ENCODE results near the gene HAUS5.

Gene HAUS5

GRCh38 chr19:35619290-35619923 lies 6.9 kb downstream of the HAUS5 start:
- WGBS (ENCODE audit: insufficient coverage): 97% methylated on average over 8 of the region's 12 CpGs
- Histone ChIP-seq H3K4me3 (ENCODE audit: control insufficient read depth in 1 of 7, extremely low read depth in 1 of 7, insufficient read depth in 4 of 7, low read depth in 2 of 7, low read length in 6 of 7) (no peak overlapping the region), H3K9me3 (ENCODE audit: control extremely low read depth in 1 of 5, control insufficient read depth in 4 of 5, insufficient read depth in 2 of 5, low read depth in 1 of 5, low read length in 4 of 5) (no peaks in the 10 kb centered on the region), H3K36me3 (ENCODE audit: control insufficient read depth in 4 of 4, insufficient read depth in 4 of 4, low read length in 3 of 4) (peaks cover 0 to 59% (median 41%) of the 10 kb centered on the region in 4 experiments), H3K27me3 (replicated peaks in 2 of 5; ENCODE audit: control insufficient read depth in 4 of 5, insufficient read depth in 5 of 5, low read length in 4 of 5) (no peaks in the 10 kb centered on the region), H3K27ac (ENCODE audit: insufficient read depth in 1 of 2, low read depth in 1 of 2, low read length in 2 of 2, poor library complexity in 1 of 2, severe bottlenecking in 2 of 2) (no peak overlapping the region), H3K4me1 (ENCODE audit: control extremely low read depth in 1 of 4, control insufficient read depth in 4 of 4, insufficient read depth in 4 of 4, low read length in 3 of 4) (no peaks in the 10 kb centered on the region)
- ChIA-PET CTCF (no interaction called here), POLR2A (no interaction called here)
- DNase-seq: no peak

DNA sequence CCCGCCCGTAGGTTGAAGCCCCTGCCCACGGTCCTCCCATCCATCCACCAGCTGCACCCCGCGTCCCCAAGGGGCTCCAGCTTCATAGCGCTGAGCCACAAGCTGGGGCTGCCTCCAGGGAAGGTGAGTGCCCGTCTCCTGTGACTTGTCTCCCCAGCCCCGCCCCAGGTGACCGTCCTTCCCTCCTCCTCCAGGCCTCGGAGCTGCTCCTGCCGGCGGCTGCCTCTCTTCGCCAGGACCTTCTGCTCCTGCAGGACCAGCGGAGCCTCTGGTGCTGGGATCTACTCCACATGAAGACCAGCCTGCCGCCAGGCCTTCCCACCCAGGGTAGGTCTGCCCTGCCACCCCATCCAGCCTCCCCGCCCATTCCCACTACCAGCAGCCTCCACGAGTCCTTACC lies 7.5 kb downstream of the HAUS5 start:
- Histone ChIP-seq H3K27me3 (replicated peaks in 2 of 5; ENCODE audit: control insufficient read depth in 4 of 5, insufficient read depth in 5 of 5, low read length in 4 of 5) (no peaks in the 10 kb centered on the region), H3K4me1 (ENCODE audit: control extremely low read depth in 1 of 4, control insufficient read depth in 4 of 4, insufficient read depth in 4 of 4, low read length in 3 of 4) (no peaks in the 10 kb centered on the region), H3K27ac (ENCODE audit: insufficient read depth in 1 of 2, low read depth in 1 of 2, low read length in 2 of 2, poor library complexity in 1 of 2, severe bottlenecking in 2 of 2) (no peak overlapping the region), H3K4me3 (ENCODE audit: control insufficient read depth in 1 of 7, extremely low read depth in 1 of 7, insufficient read depth in 4 of 7, low read depth in 2 of 7, low read length in 6 of 7) (no peak overlapping the region), H3K9me3 (ENCODE audit: control extremely low read depth in 1 of 5, control insufficient read depth in 4 of 5, insufficient read depth in 2 of 5, low read depth in 1 of 5, low read length in 4 of 5) (no peaks in the 10 kb centered on the region), H3K36me3 (ENCODE audit: control insufficient read depth in 4 of 4, insufficient read depth in 4 of 4, low read length in 3 of 4) (peaks cover 0 to 55% (median 37%) of the 10 kb centered on the region in 4 experiments)
- WGBS (ENCODE audit: insufficient coverage): 100% methylated on average over 17 of the region's 17 CpGs
- CTCF ChIA-PET: interaction anchor here (1.0 to 1.1 kb wide), 2 partner anchors 24 to 28 kb away, joined by 3 to 5 read pairs; no protein-coding TSS in a partner anchor
- POLR2A ChIA-PET: no interaction called here
- no peak for DNase-seq

GRCh38 chr19:35621708-35622107 lies 9.2 kb downstream of the HAUS5 start:
- 98% methylated on average over 8 of the region's 9 CpGs for WGBS (ENCODE audit: insufficient coverage)
- DNase-seq: no peak
- Histone ChIP-seq H3K9me3 (ENCODE audit: control extremely low read depth in 1 of 5, control insufficient read depth in 4 of 5, insufficient read depth in 2 of 5, low read depth in 1 of 5, low read length in 4 of 5) (no peaks in the 10 kb centered on the region), H3K36me3 (ENCODE audit: control insufficient read depth in 4 of 4, insufficient read depth in 4 of 4, low read length in 3 of 4) (peaks cover 0 to 46% (median 27%) of the 10 kb centered on the region in 4 experiments), H3K27me3 (replicated peaks in 2 of 5; ENCODE audit: control insufficient read depth in 4 of 5, insufficient read depth in 5 of 5, low read length in 4 of 5) (no peaks in the 10 kb centered on the region), H3K4me1 (ENCODE audit: control extremely low read depth in 1 of 4, control insufficient read depth in 4 of 4, insufficient read depth in 4 of 4, low read length in 3 of 4) (no peaks in the 10 kb centered on the region), H3K27ac (ENCODE audit: insufficient read depth in 1 of 2, low read depth in 1 of 2, low read length in 2 of 2, poor library complexity in 1 of 2, severe bottlenecking in 2 of 2) (no peak overlapping the region), H3K4me3 (ENCODE audit: control insufficient read depth in 1 of 7, extremely low read depth in 1 of 7, insufficient read depth in 4 of 7, low read depth in 2 of 7, low read length in 6 of 7) (no peak overlapping the region)
- CTCF ChIA-PET: interaction anchor here (1.4 kb wide), 1 partner anchor 10 kb away, joined by 4 read pairs; no protein-coding TSS in a partner anchor
- POLR2A ChIA-PET: no interaction called here

- peaks cover 0 to 36% (median 18%) of the 10 kb centered on the region in 4 experiments for H3K36me3 ChIP-seq (ENCODE audit: control insufficient read depth in 4 of 4, insufficient read depth in 4 of 4, low read length in 3 of 4)
- WGBS (ENCODE audit: insufficient coverage): 93% methylated on average over 9 of the region's 13 CpGs
Observed at GRCh38 chr19:35622750-35623149, 10.2 kb downstream of the HAUS5 start.

GRCh38 chr19:35623327-35624010 lies 10.9 kb downstream of the HAUS5 start:
- POLR2A ChIA-PET: no interaction called here
- CTCF ChIA-PET: interaction anchor here (1.3 to 1.5 kb wide), 2 partner anchors 9 to 37 kb away, joined by 3 to 4 read pairs; no protein-coding TSS in a partner anchor

More at GRCh38 chr19:35622750-35623149, 10.2 kb downstream of the HAUS5 start:
- Histone ChIP-seq H3K27ac (ENCODE audit: insufficient read depth in 1 of 2, low read depth in 1 of 2, low read length in 2 of 2, poor library complexity in 1 of 2, severe bottlenecking in 2 of 2) (no peak overlapping the region), H3K9me3 (ENCODE audit: control extremely low read depth in 1 of 5, control insufficient read depth in 4 of 5, insufficient read depth in 2 of 5, low read depth in 1 of 5, low read length in 4 of 5) (no peaks in the 10 kb centered on the region), H3K4me3 (ENCODE audit: control insufficient read depth in 1 of 7, extremely low read depth in 1 of 7, insufficient read depth in 4 of 7, low read depth in 2 of 7, low read length in 6 of 7) (no peak overlapping the region), H3K4me1 (ENCODE audit: control extremely low read depth in 1 of 4, control insufficient read depth in 4 of 4, insufficient read depth in 4 of 4, low read length in 3 of 4) (peaks cover 0 to under 1% (median 0%) of the 10 kb centered on the region in 4 experiments), H3K27me3 (replicated peaks in 2 of 5; ENCODE audit: control insufficient read depth in 4 of 5, insufficient read depth in 5 of 5, low read length in 4 of 5) (no peaks in the 10 kb centered on the region)
- POLR2A ChIA-PET: no interaction called here
- no peak for DNase-seq
- CTCF ChIA-PET: interaction anchor here (1.4 kb wide), 1 partner anchor 9 kb away, joined by 4 read pairs; no protein-coding TSS in a partner anchor

GRCh38 chr19:35628264-35628564 lies 15.7 kb downstream of the HAUS5 start:
- CTCF ChIA-PET: interaction anchor here (1.0 kb wide), 2 partner anchors 8 to 79 kb away, joined by 3 to 4 read pairs; no protein-coding TSS in a partner anchor
- 26% methylated on average over 7 of the region's 9 CpGs for WGBS (ENCODE audit: insufficient coverage)
- H3K27me3 ChIP-seq (replicated peaks in 2 of 5; ENCODE audit: control insufficient read depth in 4 of 5, insufficient read depth in 5 of 5, low read length in 4 of 5): no peaks in the 10 kb centered on the region
- H3K4me1 ChIP-seq (ENCODE audit: control extremely low read depth in 1 of 4, control insufficient read depth in 4 of 4, insufficient read depth in 4 of 4, low read length in 3 of 4): peaks cover 5 to 14% (median 12%) of the 10 kb centered on the region in 4 experiments
- POLR2A ChIA-PET: no interaction called here
- no peaks in the 10 kb centered on the region for H3K9me3 ChIP-seq (ENCODE audit: control extremely low read depth in 1 of 5, control insufficient read depth in 4 of 5, insufficient read depth in 2 of 5, low read depth in 1 of 5, low read length in 4 of 5)
- H3K4me3 ChIP-seq (ENCODE audit: control insufficient read depth in 1 of 7, extremely low read depth in 1 of 7, insufficient read depth in 4 of 7, low read depth in 2 of 7, low read length in 6 of 7): peak overlapping the region; percentile 67 to 92 (median 87)
- H3K27ac ChIP-seq (ENCODE audit: insufficient read depth in 1 of 2, low read depth in 1 of 2, low read length in 2 of 2, poor library complexity in 1 of 2, severe bottlenecking in 2 of 2): peak overlapping the region; percentile 78 to 96
- no peak for DNase-seq
- peaks cover 8 to 30% (median 25%) of the 10 kb centered on the region in 4 experiments for H3K36me3 ChIP-seq (ENCODE audit: control insufficient read depth in 4 of 4, insufficient read depth in 4 of 4, low read length in 3 of 4)

More at GRCh38 chr19:35623327-35624010, 10.9 kb downstream of the HAUS5 start:
- WGBS (ENCODE audit: insufficient coverage): 100% methylated on average over 3 of the region's 6 CpGs
- no peak for DNase-seq
- no peaks in the 10 kb centered on the region for H3K9me3 ChIP-seq (ENCODE audit: control extremely low read depth in 1 of 5, control insufficient read depth in 4 of 5, insufficient read depth in 2 of 5, low read depth in 1 of 5, low read length in 4 of 5)
- peaks cover 0 to 7% (median 6%) of the 10 kb centered on the region in 4 experiments for H3K4me1 ChIP-seq (ENCODE audit: control extremely low read depth in 1 of 4, control insufficient read depth in 4 of 4, insufficient read depth in 4 of 4, low read length in 3 of 4)
- H3K36me3 ChIP-seq (ENCODE audit: control insufficient read depth in 4 of 4, insufficient read depth in 4 of 4, low read length in 3 of 4): peaks cover 0 to 31% (median 14%) of the 10 kb centered on the region in 4 experiments
- H3K27me3 ChIP-seq (replicated peaks in 2 of 5; ENCODE audit: control insufficient read depth in 4 of 5, insufficient read depth in 5 of 5, low read length in 4 of 5): no peaks in the 10 kb centered on the region
- H3K27ac ChIP-seq (ENCODE audit: insufficient read depth in 1 of 2, low read depth in 1 of 2, low read length in 2 of 2, poor library complexity in 1 of 2, severe bottlenecking in 2 of 2): no peak overlapping the region
- no peak overlapping the region for H3K4me3 ChIP-seq (ENCODE audit: control insufficient read depth in 1 of 7, extremely low read depth in 1 of 7, insufficient read depth in 4 of 7, low read depth in 2 of 7, low read length in 6 of 7)

All from common myeloid progenitor, CD34-positive (primary cell).